Smooth muscle cell of the brain vasculature (primary cell): ENCODE measurements around the gene GNG7.
"Not testable (repeated sequence)": the region's sequence is repeated elsewhere in the genome, so short reads cannot be mapped to it uniquely, and the experiment has no call there.

ENCODE experiments used
- DNase-seq: peaks from one replicate; pipeline ENCODE4 v3.0.0-alpha.2; 2012; ENCODE audit warnings: low read depth, low spot score

The GNG7 gene

GRCh38 chr19:2551172-2551863 lies 151.2 kb downstream of the GNG7 start:
- no peak for DNase-seq

- DNase-seq: no peak
Observed at GRCh38 chr19:2550431-2551171, 151.9 kb downstream of the GNG7 start.

- no peak for DNase-seq
Observed at GRCh38 chr19:2549701-2550191, 152.7 kb downstream of the GNG7 start.

GRCh38 chr19:2548966-2549365 lies 153.5 kb downstream of the GNG7 start:
- DNase-seq: no peak

GRCh38 chr19:2547721-2548120 lies 154.8 kb downstream of the GNG7 start:
- no peak for DNase-seq

GRCh38 chr19:2547033-2547680 lies 155.3 kb downstream of the GNG7 start:
- DNase-seq: no peak

- DNase-seq: no peak
Observed at GRCh38 chr19:2546128-2547032, 156.1 kb downstream of the GNG7 start.

GRCh38 chr19:2545416-2546127 lies 156.9 kb downstream of the GNG7 start:
- DNase-seq: not testable (repeated sequence)

- DNase-seq: no peak
Observed at GRCh38 chr19:2544576-2545415, 157.7 kb downstream of the GNG7 start.

GRCh38 chr19:2543463-2544442 lies 158.7 kb downstream of the GNG7 start:
- peak; percentile 97 for DNase-seq

- DNase-seq: not testable (repeated sequence)
Observed at GRCh38 chr19:2543072-2543462, 159.4 kb downstream of the GNG7 start.

GRCh38 chr19:2542341-2543069 lies 160.0 kb downstream of the GNG7 start:
- peak; percentile 57 for DNase-seq

- peak; percentile 79 for DNase-seq
Observed at GRCh38 chr19:2540646-2541454, 161.6 kb downstream of the GNG7 start.

GRCh38 chr19:2540251-2540645 lies 162.2 kb downstream of the GNG7 start:
- DNase-seq: no peak

- DNase-seq: no peak
Observed at GRCh38 chr19:2538096-2538757, 164.3 kb downstream of the GNG7 start.

- DNase-seq: not testable (repeated sequence)
Observed at GRCh38 chr19:2537584-2537983, 164.9 kb downstream of the GNG7 start.

GRCh38 chr19:2536461-2536860 lies 166.0 kb downstream of the GNG7 start:
- no peak for DNase-seq
